SK-N-MC (cell line): Measurements from ENCODE around the gene ZBTB25.

Experiments used
- FOXP2 ChIP-seq: optimal IDR thresholded peaks from 2 replicates; pipeline ENCODE3; 2011; ENCODE audit warnings: mild to moderate bottlenecking, moderate library complexity; ENCODE audit not compliant: insufficient read depth; ENCODE audit errors: extremely low read length, control extremely low read depth
- POLR2AphosphoS5 ChIP-seq: IDR thresholded peaks from 2 replicates; pipeline ENCODE4 v1.6.1; 2012; ENCODE audit warnings: mild to moderate bottlenecking, low read depth, low read length, borderline replicate concordance

DNA sequence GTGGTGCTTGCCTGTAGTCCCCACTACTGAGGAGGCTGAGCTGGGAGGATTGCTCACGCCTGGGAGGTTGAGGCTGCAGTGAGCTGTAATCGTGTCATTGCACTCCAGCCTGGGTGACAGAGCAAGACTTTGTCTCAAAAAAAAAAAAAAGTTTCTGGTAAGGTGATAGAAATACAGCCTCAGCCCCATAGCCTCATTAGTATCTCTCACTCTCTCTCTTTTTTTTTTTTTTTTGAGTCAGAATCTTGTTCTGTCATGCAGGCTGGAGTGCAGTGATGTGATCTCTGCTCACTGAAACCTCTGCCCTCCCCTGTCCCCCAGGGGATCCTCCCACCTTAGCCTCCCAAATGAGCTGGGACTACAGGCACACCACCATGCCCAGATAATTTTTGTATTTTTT, 96.3 kb downstream of the ZBTB25 start:
- TF ChIP-seq FOXP2 (no peak), POLR2AphosphoS5 (no peak)
